MM.1S (cell line): ENCODE measurements around the gene NUAK1.

Source experiments
- EZH2 ChIP-seq: fragments of 300-600 bp; sonication (generic); optimal IDR thresholded peaks from 2 replicates; pipeline ENCODE3; 2017; ENCODE audit warnings: low read depth, mild to moderate bottlenecking, antibody characterized with exemption, low read length, mixed read lengths
- TF ChIP-seq, protein P1 (sequence below): fragments of 300-600 bp; sonication (generic); IDR thresholded peaks from 2 replicates; pipeline ENCODE4 v1.5.1; 2016; ENCODE audit warnings: antibody characterized with exemption, low read length, mixed read lengths

DNA sequence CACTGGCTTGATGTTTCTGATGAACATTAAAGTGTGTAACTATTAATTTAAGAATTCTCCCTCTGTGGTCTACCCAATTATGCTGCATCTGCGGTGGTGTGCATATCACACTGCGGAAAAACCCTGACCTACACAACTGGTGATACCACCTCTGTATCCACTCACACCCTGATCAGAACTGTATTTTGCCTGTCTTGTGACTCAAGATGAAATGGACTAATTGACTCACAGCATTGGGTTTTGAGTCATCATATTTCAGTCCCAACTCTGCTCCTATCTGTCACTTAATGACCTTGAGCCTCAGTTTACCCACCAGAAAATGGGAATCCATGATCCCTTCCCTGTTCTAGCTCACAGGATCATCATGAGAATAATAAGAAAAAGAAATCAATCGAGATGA is 65.6 kb downstream of the NUAK1 start:
- TF ChIP-seq, protein P1, sequence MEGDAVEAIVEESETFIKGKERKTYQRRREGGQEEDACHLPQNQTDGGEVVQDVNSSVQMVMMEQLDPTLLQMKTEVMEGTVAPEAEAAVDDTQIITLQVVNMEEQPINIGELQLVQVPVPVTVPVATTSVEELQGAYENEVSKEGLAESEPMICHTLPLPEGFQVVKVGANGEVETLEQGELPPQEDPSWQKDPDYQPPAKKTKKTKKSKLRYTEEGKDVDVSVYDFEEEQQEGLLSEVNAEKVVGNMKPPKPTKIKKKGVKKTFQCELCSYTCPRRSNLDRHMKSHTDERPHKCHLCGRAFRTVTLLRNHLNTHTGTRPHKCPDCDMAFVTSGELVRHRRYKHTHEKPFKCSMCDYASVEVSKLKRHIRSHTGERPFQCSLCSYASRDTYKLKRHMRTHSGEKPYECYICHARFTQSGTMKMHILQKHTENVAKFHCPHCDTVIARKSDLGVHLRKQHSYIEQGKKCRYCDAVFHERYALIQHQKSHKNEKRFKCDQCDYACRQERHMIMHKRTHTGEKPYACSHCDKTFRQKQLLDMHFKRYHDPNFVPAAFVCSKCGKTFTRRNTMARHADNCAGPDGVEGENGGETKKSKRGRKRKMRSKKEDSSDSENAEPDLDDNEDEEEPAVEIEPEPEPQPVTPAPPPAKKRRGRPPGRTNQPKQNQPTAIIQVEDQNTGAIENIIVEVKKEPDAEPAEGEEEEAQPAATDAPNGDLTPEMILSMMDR: no peak
- TF ChIP-seq EZH2: no peak
